Measurements from ENCODE around the gene BNIP1. TPM values are rescaled to one million over a fixed set of nuclear protein-coding genes. Genes with fewer than 3 reads are reported as not detected.

Gene BNIP1
- polyA plus RNA-seq, 3 donors from 2014 or later = 14.4 to 34.7 (median 32.4) TPM

- Mint-ChIP-seq H3K9me3 (peaks cover 0 to 4% (median 3%) of the 10 kb centered on the region in 6 donors), H3K4me3 (no peak overlapping the region), H3K4me1 (no peaks in the 10 kb centered on the region), H3K27ac (no peak overlapping the region), H3K27me3 (ENCODE audit: low read depth in 3 of 3) (peaks cover 7 to 10% (median 9%) of the 10 kb centered on the region in 3 donors), H3K36me3 (peaks cover 0 to 2% (median 0%) of the 10 kb centered on the region in 3 donors)
- DNase-seq = peak in 2 of 3 donors; percentile 5 to 33
These were observed 60.1 kb downstream of the BNIP1 start for GRCh38 chr5:173204185-173204979.

GRCh38 chr5:173205916-173206315 lies 61.6 kb downstream of the BNIP1 start:
- no peaks in the 10 kb centered on the region for H3K9me3 Mint-ChIP-seq
- no peak for DNase-seq
- no peak overlapping the region for H3K27ac Mint-ChIP-seq
- H3K4me3 Mint-ChIP-seq = no peak overlapping the region
- no peaks in the 10 kb centered on the region for H3K36me3 Mint-ChIP-seq
- peaks cover 5 to 9% (median 5%) of the 10 kb centered on the region in 3 donors for H3K27me3 Mint-ChIP-seq (ENCODE audit: low read depth in 3 of 3)
- no peaks in the 10 kb centered on the region for H3K4me1 Mint-ChIP-seq

- H3K4me1 Mint-ChIP-seq = no peaks in the 10 kb centered on the region
- DNase-seq = no peak
- H3K36me3 Mint-ChIP-seq = no peaks in the 10 kb centered on the region
- no peak overlapping the region for H3K27ac Mint-ChIP-seq
- H3K27me3 Mint-ChIP-seq (ENCODE audit: low read depth in 3 of 3) = peaks cover 2 to 4% (median 3%) of the 10 kb centered on the region in 3 donors
- no peak overlapping the region for H3K4me3 Mint-ChIP-seq
- no peaks in the 10 kb centered on the region for H3K9me3 Mint-ChIP-seq
These were observed 64.0 kb downstream of the BNIP1 start for GRCh38 chr5:173208296-173208695.

- Mint-ChIP-seq H3K9me3 (peaks cover 0 to 4% (median 0%) of the 10 kb centered on the region in 6 donors), H3K27me3 (ENCODE audit: low read depth in 3 of 3) (peaks cover 2% of the 10 kb centered on the region in 3 donors), H3K27ac (no peak overlapping the region), H3K4me1 (no peaks in the 10 kb centered on the region), H3K4me3 (no peak overlapping the region), H3K36me3 (no peaks in the 10 kb centered on the region)
- no peak for DNase-seq
These were observed 66.5 kb downstream of the BNIP1 start for GRCh38 chr5:173210877-173211276.

- H3K4me1 Mint-ChIP-seq = no peaks in the 10 kb centered on the region
- H3K27ac Mint-ChIP-seq = no peak overlapping the region
- peaks cover 0 to 4% (median 0%) of the 10 kb centered on the region in 6 donors for H3K9me3 Mint-ChIP-seq
- H3K4me3 Mint-ChIP-seq = no peak overlapping the region
- H3K36me3 Mint-ChIP-seq = no peaks in the 10 kb centered on the region
- H3K27me3 Mint-ChIP-seq (ENCODE audit: low read depth in 3 of 3) = peaks cover 2 to 5% (median 2%) of the 10 kb centered on the region in 3 donors
- DNase-seq = no peak
These were observed 67.0 kb downstream of the BNIP1 start for GRCh38 chr5:173211284-173211683.

GRCh38 chr5:173213236-173213933 lies 69.1 kb downstream of the BNIP1 start:
- DNase-seq = no peak
- Mint-ChIP-seq H3K4me1 (no peaks in the 10 kb centered on the region), H3K36me3 (no peaks in the 10 kb centered on the region), H3K27ac (no peak overlapping the region), H3K27me3 (ENCODE audit: low read depth in 3 of 3) (peaks cover 2 to 5% (median 2%) of the 10 kb centered on the region in 3 donors), H3K4me3 (no peak overlapping the region), H3K9me3 (peaks cover 0 to 4% (median 0%) of the 10 kb centered on the region in 6 donors)

Other genes with a start within 250 kb of the BNIP1 start
- gene RPL26L1, start 185.1 kb upstream of the BNIP1 start, polyA plus RNA-seq = 10 to 100 TPM; 32.6 to 35.5 (median 33.2) TPM
- 100 to 1,000 TPM; 474 to 487 (median 485) TPM for gene ATP6V0E1, start 160.8 kb upstream of the BNIP1 start, polyA plus RNA-seq
- 10 to 100 TPM; 40.6 to 71.2 (median 48.5) TPM for gene CREBRF, start 88.2 kb upstream of the BNIP1 start, polyA plus RNA-seq
- not detected for gene NKX2-5, start 90.7 kb downstream of the BNIP1 start, polyA plus RNA-seq
- not detected for gene STC2, start 183.9 kb downstream of the BNIP1 start, polyA plus RNA-seq

Measured in immature natural killer cell (primary cell).